ENCODE results near the gene ZNF750. TPM values are rescaled to one million over a fixed set of nuclear protein-coding genes. Genes with fewer than 3 reads are reported as not detected.
A peak's percentile ranks its signal among the peaks of the same experiment; 100 is the strongest.

ZNF750 gene
- total and polyA plus RNA-seq, 2 of the 13 experiments (the other 11 are each of a cell fraction or from before 2014, with no cell fraction given): not detected

- no peak for TF ChIP-seq ZNF7 (CRISPR knock-in tag; IDR thresholded peaks at IDR 0.05)
- TF ChIP-seq RARA (CRISPR knock-in tag; IDR thresholded peaks at IDR 0.05): peak; percentile 43; the same call in 1 of the 2 replicates
- no peak for TF ChIP-seq NR0B2 (CRISPR knock-in tag; IDR thresholded peaks at IDR 0.05)
- TF ChIP-seq ZNF883 (CRISPR knock-in tag; IDR thresholded peaks at IDR 0.05; ENCODE audit: not compliant biosample characterization): no peak
- TF ChIP-seq ZNF335 (CRISPR knock-in tag; IDR thresholded peaks at IDR 0.05): peak; percentile 65
- TF ChIP-seq ZNF121 (CRISPR knock-in tag; IDR thresholded peaks at IDR 0.05): no peak
- no peak for TF ChIP-seq E2F2 (CRISPR knock-in tag; IDR thresholded peaks at IDR 0.05; ENCODE audit: borderline replicate concordance)
- no peak; the same call in 1 of the 2 replicates for TF ChIP-seq ZGPAT (CRISPR knock-in tag; IDR thresholded peaks at IDR 0.05)
- 0 out of 2 replicates have a peak, but pooled peaks have one; percentile 23 for TF ChIP-seq ATF2 (CRISPR knock-in tag; IDR thresholded peaks at IDR 0.05)
- peak; percentile 23; the same call in 1 of the 2 replicates for TF ChIP-seq NFKB2 (CRISPR knock-in tag; IDR thresholded peaks at IDR 0.05; ENCODE audit: borderline replicate concordance)
- no peak for TF ChIP-seq REST (IDR thresholded peaks at IDR 0.05; ENCODE audit: borderline replicate concordance in 1 of 2, low read depth in 1 of 2, low read length in 2 of 2)
- TF ChIP-seq ZBTB10 (CRISPR knock-in tag; IDR thresholded peaks at IDR 0.05; ENCODE audit: borderline replicate concordance): no peak
- TF ChIP-seq XRCC5 (optimal IDR thresholded peaks at IDR 0.05; ENCODE audit: low read length): peak; percentile 66
- TF ChIP-seq SNAPC2 (CRISPR knock-in tag; IDR thresholded peaks at IDR 0.05): no peak
- peak; percentile 65; the same call in 1 of the 2 replicates for TF ChIP-seq KDM2A (CRISPR knock-in tag; IDR thresholded peaks at IDR 0.05; ENCODE audit: borderline replicate concordance, low read depth)
Observed at GRCh38 chr17:82887255-82888164, 47.7 kb upstream of the ZNF750 start (continued).
